Stromal cell of bone marrow (primary cell): Measurements from ENCODE around the gene ZNF586.
"Not testable (repeated sequence)": the region's sequence is repeated elsewhere in the genome, so short reads cannot be mapped to it uniquely, and the experiment has no call there.

Experiments
- DNase-seq: peaks from one replicate; pipeline ENCODE4 v3.0.0-alpha.2; 2012; ENCODE audit warnings: low read depth

The ZNF586 gene

GRCh38 chr19:57796580-57796979, 27.1 kb downstream of the ZNF586 start:
- DNase-seq: not testable (repeated sequence)

- no peak for DNase-seq
These were observed 31.2 kb downstream of the ZNF586 start for GRCh38 chr19:57800696-57801095.

- no peak for DNase-seq
These were observed 32.8 kb downstream of the ZNF586 start for GRCh38 chr19:57802269-57802668.

DNA sequence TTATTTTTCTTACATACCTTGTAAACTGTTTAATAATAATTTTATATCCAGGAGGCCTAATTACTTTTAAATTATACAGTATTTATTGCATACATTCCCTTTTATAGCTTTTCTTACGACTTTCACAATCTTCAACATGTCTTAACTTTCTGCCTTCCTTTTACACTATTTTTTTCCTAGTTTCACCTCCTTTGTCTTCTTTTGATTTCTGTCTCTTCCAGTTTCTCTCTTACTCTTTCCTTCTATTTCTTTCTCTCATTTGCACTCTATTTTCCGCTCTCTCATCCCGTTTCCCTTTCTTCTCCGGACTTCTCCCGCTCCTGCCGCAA, 33.8 kb downstream of the ZNF586 start:
- DNase-seq: no peak

DNA sequence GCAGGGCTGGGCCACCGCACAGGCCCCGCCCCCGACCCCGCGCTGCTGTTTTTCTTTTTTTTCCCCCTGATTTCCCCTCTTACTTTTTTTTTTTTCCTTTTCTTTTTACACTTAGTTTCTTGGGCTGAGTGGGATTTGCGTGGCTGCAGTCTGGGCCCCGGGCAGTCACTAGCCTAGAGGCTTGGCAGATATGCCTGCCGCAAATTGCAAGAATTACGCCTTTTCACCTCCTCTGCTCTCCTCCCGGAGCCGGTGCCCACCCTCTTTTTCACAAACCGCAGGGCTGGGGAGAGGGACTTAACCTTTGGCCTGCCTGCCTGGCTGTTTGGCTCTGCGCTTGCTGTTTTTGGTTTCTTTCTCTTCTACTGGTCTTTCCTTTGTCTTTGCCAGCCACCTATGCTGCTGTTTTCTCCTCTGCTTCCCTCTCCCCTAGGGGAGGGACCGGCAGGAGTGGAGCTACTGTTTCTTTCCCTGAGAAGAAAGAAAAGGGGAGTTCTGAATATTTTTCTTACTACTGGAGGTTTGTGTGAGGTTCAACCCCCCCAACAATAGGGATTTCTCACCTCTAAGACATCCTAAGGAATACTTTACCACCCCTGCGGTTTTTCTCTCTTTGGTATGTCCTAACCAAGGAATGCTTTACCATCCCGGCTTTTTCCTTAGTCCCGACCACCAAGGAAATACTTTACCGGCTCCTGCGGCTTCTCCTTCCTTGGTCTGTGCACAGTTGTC, 34.3 kb downstream of the ZNF586 start:
- DNase-seq: peak; percentile 24

DNA sequence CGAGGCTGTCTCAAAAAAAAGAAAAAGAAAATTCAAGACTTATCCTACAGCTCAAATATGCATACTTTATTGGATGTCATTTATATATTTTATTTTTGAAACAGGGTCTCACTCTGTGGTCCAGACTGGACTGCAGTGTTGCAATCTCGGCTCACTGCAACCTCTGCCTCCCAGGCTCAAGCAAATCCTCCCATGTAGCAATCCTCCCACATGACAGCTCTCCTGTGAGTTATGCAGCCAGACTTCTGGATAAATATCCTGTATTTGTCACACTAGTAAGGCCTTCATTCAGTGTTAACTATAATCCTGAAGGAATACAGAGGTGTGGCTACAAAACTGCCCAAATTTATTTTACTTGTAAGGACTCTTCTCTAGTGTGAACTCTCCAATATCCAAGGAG, 38.1 kb downstream of the ZNF586 start:
- no peak for DNase-seq

GRCh38 chr19:57810410-57811295, 41.2 kb downstream of the ZNF586 start:
- DNase-seq: not testable (repeated sequence)

- DNase-seq: no peak
These were observed 42.8 kb downstream of the ZNF586 start for GRCh38 chr19:57812226-57812625.

- not testable (repeated sequence) for DNase-seq
These were observed 43.7 kb downstream of the ZNF586 start for GRCh38 chr19:57812975-57813820.

DNA sequence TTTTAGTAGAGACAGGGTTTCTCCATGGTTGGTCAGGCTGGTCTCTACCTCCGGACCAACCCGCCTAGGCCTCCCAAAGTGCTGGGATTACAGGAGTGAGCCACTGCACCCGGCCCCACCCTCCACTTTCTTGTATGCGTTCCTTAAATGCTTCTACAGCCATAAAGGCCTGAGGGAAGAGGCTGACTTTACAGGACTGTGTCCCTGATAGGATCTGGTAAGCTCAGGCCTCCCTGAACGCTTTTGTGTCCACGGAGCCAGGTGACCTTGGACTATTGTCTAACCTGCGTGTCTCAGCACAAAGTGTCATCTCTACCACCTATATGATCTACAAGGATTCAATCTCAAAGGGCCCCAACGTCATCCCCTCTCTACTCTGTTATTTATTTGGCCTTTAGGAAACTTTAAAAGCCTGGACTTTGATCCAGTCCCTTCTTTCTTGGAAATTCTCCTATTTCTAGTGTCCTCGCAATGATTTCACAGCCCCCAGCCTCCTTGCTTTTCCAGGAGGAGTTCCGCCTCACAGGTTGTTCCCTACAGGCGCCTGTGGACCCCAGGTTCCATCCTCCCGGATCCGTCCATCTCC, 44.5 kb downstream of the ZNF586 start:
- no peak for DNase-seq

DNA sequence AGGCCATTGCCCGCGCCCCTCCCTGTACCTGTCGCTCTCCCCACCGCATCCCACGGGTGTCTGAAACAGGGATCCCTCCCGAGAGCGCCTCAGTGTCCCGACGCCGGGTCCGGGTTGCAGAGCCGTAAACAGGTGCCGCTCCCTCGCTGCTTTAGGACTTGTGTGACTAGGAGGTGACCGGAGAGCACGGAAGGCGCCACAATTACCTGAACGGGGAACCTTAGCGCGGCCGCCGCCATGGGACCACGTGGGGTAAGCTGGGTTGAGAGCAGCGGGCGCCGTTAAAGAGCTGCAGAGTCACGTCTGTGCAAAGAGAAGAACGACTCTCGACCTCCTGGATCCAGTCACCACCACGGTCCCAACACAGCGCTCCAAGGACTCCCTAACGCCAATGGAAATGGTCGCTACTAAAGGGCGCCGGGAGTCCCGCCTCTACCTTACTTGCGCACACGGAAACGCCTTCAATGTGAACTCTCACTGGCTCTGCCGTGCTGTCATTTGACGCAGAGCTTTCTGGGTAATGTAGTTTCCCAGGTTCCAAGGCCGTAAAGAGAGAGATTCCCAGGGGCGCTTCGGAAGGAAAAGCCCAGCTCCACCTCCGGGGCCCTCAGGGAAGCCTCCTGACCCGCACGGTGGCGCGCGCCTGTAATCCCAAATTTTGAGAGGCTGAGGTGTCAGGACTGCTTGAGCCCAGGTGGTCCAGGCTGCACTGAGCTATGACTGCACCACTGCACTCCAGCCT, 45.2 kb downstream of the ZNF586 start, which contains the start of gene ZNF552:
ZNF552 (minus strand) TSS at position 409 of the 742 bp plus-strand sequence; CDS start at position 239, 170 bp downstream.
- peak; percentile 91 for DNase-seq

GRCh38 chr19:57815247-57816075, 46.0 kb downstream of the ZNF586 start:
- no peak for DNase-seq

- DNase-seq: no peak
These were observed 47.2 kb downstream of the ZNF586 start for GRCh38 chr19:57816652-57817051.

- no peak for DNase-seq
These were observed 48.5 kb downstream of the ZNF586 start for GRCh38 chr19:57817976-57818375.

- DNase-seq: no peak
These were observed 48.9 kb downstream of the ZNF586 start for GRCh38 chr19:57818378-57818777.

- peak; percentile 93 for DNase-seq
These were observed 50.1 kb downstream of the ZNF586 start for GRCh38 chr19:57819475-57820148.

- DNase-seq: no peak
These were observed 51.1 kb downstream of the ZNF586 start for GRCh38 chr19:57820599-57820998.

GRCh38 chr19:57821095-57821494, 51.6 kb downstream of the ZNF586 start:
- not testable (repeated sequence) for DNase-seq

DNA sequence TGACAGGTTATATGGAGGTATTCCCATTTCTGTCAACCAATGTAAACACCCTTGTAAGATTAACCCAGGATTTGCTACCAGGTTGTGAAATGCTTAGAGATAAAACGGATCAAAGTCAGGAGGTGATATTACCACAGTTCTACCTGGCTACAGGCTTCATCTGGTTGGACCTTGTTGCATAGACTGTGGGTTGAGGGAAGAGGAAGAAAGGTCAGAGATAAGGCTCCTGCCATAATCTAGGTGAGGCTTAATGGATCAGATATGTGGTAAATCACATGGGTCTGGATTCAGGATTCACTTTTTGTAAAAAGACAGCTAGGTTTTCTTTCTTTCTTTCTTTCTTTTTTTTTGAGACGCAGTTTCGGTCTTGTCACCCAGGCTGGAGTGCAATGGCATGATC, 52.0 kb downstream of the ZNF586 start:
- DNase-seq: not testable (repeated sequence)

- DNase-seq: not testable (repeated sequence)
These were observed 53.7 kb downstream of the ZNF586 start for GRCh38 chr19:57823155-57823554.
